GM18507 (cell line): Measurements from ENCODE around the gene PPM1M.

ENCODE experiments used
- DNase-seq: peaks from one replicate; pipeline ENCODE4 v3.0.0; 2011; ENCODE audit warnings: low read depth; ENCODE audit not compliant: insufficient read length; ENCODE audit errors: extremely low spot score
- FAIRE-seq: peaks from 2 replicates; lab custom pipeline; 2011; peaks lifted over from hg19 to GRCh38; lab: Jason Lieb, UNC

The PPM1M gene

DNA sequence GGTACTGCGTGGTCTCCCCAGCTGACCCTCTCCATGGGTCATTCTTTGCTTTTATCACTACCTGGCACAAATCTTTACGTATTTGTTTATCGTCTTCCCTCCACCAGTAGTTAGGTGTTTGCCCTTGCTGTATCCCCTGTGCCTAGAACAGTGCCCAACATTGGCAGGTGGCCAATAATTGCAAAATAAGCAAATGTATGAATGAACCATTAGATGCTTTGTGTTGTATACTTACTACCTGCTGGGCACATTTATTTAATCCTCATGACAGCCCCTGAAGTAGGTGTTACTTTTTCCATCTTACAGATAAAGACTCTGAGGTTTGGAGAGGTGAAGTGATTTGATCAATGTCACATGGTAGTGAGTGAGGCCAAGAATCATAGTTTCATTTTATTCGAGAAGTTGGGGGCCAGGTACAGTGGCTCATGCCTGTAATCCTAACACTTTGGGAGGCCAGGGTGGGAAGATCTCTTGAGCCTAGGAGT is 4.6 kb upstream of the PPM1M start:
- no peak for FAIRE-seq
- no peak for DNase-seq

- no peak for DNase-seq
Measured at GRCh38 chr3:52242039-52242438, 3.5 kb upstream of the PPM1M start.

DNA sequence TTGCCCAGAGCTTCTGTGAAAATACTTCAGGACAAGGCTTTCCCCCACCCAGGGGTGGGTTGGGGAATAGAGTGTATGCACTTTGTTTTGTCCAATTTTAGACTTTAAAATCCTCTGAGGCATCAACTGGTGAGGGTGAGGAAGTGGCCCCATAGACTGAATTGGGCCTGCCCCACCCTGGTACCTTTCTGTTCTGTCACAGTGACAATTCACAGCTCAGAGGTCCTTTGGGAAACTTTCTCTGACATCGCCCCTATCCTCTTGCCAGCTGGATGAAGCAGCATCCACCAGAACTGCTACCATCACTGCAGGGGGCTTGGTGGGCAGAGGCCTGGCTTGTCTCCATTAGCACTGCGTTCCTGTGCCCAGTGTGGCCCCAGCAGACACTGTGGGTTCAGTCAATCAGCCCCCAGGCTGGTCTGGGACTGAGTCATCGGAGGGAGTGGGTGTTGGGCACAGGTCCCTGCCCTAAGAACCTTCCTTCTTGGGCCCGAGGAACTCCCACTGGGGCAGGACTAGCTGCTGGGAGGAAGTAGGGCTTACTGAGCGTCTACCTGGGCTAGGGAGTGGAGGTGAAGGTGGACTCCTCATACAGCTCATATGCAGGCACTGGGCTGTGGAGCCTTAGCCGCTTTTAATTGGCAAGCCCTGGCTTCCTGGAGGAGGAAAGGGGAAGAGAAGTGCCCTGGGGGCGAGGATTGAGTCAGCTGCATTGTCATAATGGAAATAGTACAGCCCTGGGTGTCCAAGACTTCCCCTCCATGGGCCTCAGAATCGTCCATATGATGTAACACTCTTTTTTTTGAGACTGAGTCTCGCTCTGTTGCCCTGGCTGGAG is 1.5 kb upstream of the PPM1M start:
- DNase-seq (no peak), FAIRE-seq (peak; percentile 89)

More at GRCh38 chr3:52242039-52242438, 3.5 kb upstream of the PPM1M start:
- FAIRE-seq, result no peak

DNA sequence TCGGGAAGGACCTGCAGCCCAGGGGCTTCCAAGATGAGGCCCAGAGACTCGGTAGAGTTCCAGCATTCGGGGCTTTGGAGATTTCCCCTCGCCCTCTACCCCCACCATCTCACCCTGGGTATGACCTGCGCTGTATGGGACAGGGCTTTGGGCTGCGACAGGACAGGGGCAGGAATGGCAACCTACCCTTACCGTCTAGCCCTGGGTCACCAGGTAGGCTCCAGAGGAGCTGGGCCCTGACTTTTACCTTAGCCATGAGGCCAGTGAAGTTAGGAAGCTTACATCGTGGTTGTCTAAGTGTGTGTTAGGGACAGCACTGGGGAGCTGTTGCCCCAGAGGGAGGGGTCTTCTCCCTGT is 683 bp downstream of the PPM1M start:
- no peak for FAIRE-seq
- DNase-seq, result no peak

DNA sequence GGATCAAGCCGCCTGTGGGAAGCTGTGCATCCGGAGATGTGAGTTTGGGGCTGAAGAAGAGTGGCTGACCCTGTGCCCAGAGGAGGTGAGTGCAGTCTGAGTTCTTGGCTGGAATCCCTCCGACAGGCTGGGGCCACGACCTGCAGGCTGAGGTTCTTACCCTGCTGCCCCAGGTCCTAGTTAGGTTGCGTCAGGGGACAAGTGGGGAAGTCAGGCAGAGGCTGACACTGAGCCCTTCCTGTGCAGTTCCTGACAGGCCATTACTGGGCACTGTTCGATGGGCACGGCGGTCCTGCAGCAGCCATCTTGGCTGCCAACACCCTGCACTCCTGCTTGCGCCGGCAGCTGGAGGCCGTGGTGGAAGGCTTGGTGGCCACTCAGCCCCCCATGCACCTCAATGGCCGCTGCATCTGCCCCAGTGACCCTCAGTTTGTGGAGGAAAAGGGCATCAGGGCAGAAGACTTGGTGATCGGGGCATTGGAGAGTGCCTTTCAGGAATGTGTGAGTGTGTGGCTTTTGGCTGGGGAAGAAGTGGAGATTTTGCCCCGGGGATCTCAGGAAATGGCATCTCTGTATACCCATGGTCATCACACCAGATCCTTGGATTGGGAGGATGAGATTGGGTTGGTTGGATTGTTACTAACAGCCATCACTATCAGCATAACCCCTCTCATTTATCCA is 1.3 kb downstream of the PPM1M start:
- FAIRE-seq (no peak), DNase-seq (no peak)

DNA sequence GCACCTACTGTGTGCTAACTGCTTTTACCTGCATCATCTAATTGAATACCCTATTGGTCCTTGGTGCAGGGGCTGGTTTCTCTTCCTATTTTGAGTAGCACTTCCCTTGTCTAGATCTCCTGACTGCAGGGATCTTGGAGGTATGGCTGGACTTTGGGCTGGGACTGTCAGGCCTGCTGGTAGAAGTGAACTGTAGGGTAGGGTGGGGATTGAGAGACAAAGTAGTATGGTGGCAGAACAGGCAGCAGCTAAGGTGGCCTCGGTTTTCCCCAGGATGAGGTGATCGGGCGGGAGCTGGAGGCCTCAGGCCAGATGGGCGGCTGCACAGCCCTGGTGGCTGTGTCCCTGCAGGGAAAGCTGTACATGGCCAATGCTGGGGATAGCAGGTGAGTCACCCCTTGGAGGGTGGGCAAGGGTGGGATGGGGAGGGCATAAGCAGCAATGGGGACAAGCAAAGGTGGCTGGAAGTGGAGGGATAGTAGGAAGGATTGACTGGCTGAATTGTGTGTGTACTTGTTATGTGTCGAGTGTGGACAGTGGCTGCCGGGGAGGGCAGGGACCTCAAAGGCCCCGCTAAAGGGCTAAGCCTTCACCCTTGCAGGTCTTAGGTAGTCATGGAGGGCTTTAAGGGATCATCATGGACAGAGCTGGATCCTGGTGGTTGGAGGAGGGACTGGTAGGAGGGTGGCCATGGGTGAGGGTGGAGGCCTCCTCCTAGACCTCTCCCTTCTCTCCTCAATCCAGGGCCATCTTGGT is 2.0 kb downstream of the PPM1M start:
- DNase-seq (no peak), FAIRE-seq (no peak)

- DNase-seq (no peak), FAIRE-seq (no peak)
Measured at GRCh38 chr3:52248165-52248541, 2.6 kb downstream of the PPM1M start.

DNA sequence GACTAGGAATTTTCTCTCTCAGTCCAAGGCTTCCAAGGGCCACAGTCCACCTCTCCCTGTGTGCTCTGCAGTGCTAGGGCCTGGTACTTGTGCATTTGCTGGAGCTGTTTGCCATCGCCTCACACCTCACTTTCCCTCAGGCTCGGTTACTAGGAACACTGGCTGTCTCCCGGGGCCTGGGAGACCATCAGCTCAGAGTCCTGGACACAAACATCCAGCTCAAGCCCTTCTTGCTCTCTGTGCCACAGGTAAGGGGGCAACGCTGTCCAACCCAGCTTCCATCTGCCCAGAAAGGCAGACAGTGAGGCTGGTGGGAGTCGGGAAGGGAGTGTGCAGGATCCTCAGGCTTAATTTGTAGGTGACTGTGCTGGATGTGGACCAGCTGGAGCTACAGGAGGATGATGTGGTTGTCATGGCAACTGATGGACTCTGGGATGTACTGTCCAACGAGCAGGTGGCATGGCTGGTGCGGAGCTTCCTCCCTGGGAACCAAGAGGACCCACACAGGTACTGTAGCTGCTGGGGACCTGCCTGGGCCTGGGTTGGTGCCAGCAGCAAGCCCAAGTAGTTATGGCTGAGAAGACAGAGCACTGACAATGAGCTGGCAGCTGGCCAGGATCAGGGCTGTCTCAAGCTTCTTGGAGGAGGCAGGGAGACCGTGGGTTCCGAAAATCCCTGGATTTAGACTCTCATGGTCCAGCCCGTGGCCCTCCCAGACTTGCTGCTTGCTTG is 3.4 kb downstream of the PPM1M start:
- FAIRE-seq, result no peak
- DNase-seq, result no peak

DNA sequence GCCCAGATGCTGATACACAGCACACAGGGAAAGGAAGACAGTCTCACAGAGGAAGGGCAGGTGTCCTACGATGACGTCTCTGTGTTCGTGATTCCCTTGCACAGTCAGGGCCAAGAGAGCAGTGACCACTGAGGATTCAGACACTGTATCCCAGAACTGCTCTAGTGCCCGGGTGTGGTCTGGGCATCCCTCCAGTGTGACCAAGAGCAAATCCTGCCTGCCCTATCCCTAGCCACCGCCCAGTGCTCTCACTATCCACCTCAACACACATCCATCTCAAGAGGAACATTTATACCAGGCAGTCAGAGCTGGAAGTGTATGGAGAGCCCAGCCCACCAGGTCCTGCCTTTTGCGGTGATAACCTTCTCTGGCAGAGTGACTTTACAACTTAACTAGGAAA is 4.1 kb downstream of the PPM1M start:
- DNase-seq (no peak), FAIRE-seq (no peak)

DNA sequence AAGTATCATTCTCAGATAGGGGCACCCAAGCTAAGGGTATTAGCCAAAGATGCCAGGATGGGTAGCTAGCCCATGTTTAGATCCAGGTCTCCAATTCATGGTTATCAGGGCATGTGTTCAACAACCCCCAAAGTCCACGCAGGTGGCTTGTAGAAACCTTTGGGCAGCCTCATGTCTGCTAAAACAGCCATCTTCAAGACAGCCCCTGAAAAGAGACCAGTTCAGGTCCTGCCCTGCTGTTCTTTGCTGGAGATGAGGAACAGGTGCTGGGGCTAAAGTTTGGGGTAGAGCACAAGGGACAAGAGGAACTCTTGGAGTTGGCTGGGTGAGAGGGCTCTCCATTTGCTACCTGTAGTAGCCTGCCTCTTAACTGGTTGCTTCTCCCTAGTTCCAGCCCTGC is 4.6 kb downstream of the PPM1M start:
- FAIRE-seq (no peak), DNase-seq (no peak)

GRCh38 chr3:52253314-52254304 is 8.1 kb downstream of the PPM1M start:
- peak; percentile 98 for FAIRE-seq

DNA sequence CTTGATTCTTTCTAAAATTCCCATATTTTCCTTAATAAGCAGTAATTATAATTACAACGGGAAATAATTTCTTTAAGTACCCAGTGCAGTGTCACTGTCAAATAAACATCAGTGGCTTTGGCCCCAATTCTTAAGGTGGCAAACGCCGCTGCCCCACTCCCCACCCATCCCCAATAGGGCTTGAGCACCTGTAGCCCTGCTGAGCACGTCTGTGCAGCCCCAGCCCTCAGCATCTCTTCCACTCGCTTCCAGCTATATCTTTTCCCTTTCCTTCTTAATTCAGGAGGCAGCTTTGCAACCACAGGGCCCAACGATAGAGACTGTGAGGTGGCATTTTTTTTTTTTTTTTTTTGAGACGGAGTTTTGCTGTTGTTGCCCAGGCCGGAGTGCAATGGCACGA is 9.0 kb downstream of the PPM1M start:
- no peak for DNase-seq
- FAIRE-seq, result no peak

More at GRCh38 chr3:52253314-52254304, 8.1 kb downstream of the PPM1M start:
- no peak for DNase-seq

DNA sequence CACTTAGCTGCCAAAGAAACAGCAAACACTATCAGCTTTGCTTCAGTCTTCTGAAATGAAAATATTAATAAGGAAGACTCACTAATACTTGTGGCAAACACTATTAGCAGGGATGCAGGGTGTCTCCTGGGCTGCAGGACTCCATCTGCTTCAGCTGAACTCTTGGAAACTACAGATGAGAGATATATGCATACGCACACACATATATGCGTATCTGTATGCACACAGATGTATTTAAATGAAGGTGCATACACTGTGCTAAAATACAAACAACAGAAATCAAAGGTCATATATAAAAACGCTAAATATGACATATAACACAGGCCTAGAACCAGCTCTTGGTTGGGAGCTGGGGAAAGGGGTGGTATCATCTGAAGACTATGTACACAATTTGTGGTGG is 10.6 kb downstream of the PPM1M start:
- DNase-seq (no peak), FAIRE-seq (no peak)

DNA sequence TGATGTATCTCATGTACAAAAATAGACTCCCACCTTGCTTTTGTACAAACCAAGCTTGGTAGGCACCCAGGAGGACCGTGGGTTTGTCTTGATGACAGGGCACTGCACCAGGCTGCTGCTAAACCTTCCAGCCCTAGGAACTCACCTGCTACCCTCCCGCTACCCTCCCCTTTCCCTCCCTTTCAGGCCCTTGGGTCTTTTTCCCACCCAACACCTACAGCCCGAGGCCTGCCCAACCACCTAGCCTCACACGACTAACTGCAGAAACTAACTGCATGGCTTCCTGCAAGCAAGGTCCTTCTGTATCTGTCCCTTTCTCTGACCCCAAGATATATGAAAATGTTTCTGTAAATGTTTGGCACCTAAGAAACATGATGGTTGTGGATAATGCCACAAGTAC is 11.1 kb downstream of the PPM1M start:
- DNase-seq, result no peak
- no peak for FAIRE-seq

DNA sequence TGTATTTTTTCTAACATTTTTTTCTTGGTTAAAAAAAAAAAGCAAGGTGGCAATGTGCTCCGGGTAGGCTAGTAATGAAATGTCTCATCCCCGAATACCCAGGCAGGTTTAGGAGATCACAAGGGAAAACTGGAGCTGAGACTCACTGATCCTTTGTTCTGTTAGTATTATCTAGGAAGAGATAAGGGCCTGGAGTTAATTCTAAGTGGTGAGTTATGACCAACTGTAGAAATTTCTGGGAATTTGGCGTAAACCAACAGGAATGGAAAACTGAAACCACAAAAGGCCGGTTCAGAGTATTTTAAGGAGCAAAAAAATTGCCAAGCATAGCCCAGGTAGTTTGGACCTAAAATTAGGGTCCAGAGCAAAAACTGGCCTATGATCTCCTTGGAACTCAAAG is 12.4 kb downstream of the PPM1M start:
- FAIRE-seq (no peak), DNase-seq (no peak)

GRCh38 chr3:52259035-52259434 is 13.5 kb downstream of the PPM1M start:
- FAIRE-seq (no peak), DNase-seq (no peak)

GRCh38 chr3:52259448-52259847 is 13.9 kb downstream of the PPM1M start:
- no peak for FAIRE-seq

GRCh38 chr3:52262447-52262846 is 16.9 kb downstream of the PPM1M start:
- DNase-seq (no peak), FAIRE-seq (no peak)

More at GRCh38 chr3:52259448-52259847, 13.9 kb downstream of the PPM1M start:
- no peak for DNase-seq

GRCh38 chr3:52265387-52265786 is 19.8 kb downstream of the PPM1M start:
- FAIRE-seq (no peak), DNase-seq (no peak)
